Measurements from ENCODE around the gene SMAD3.

DNA sequence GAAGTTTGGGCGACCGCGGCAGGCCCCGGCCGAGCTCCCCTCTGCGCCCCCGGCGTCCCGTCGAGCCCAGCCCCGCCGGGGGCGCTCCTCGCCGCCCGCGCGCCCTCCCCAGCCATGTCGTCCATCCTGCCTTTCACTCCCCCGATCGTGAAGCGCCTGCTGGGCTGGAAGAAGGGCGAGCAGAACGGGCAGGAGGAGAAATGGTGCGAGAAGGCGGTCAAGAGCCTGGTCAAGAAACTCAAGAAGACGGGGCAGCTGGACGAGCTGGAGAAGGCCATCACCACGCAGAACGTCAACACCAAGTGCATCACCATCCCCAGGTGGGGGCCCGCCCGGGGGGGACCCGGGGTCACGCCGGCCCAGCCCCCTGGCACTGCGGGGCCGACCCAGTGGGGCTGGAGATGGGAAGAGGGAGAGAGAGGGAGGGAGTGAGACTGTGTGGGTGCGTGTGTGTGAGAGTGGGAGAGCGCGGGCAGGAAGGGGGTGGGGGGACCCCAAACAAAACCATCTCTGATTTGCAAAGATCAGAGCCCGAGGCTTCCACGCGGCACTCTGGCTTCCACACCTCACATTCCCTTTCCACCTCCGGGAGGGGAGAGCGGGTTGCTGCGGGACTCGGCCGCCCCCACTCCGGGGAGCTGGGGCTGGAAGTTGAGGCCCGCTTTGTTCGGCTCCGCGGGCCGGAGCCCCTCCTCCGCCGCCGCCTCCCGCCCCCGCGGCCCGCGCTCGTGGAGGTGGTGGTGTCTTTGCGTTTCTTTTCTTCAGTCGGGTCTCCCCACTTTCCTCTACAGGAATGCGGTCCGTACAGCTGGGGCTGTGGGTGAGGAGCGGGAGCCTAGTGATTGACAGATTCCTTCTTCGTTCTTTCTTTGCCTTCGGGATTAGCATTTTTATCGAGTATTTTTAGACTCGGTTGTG is 898 bp downstream of the SMAD3 start:
- TF ChIP-seq, protein P1, sequence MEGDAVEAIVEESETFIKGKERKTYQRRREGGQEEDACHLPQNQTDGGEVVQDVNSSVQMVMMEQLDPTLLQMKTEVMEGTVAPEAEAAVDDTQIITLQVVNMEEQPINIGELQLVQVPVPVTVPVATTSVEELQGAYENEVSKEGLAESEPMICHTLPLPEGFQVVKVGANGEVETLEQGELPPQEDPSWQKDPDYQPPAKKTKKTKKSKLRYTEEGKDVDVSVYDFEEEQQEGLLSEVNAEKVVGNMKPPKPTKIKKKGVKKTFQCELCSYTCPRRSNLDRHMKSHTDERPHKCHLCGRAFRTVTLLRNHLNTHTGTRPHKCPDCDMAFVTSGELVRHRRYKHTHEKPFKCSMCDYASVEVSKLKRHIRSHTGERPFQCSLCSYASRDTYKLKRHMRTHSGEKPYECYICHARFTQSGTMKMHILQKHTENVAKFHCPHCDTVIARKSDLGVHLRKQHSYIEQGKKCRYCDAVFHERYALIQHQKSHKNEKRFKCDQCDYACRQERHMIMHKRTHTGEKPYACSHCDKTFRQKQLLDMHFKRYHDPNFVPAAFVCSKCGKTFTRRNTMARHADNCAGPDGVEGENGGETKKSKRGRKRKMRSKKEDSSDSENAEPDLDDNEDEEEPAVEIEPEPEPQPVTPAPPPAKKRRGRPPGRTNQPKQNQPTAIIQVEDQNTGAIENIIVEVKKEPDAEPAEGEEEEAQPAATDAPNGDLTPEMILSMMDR (IDR thresholded peaks at IDR 0.05) = no peak
- TF ChIP-seq POLR2A (IDR thresholded peaks at IDR 0.05) = no peak
